ENCODE measurements around the gene EEF2.
"Not testable (repeated sequence)": the region's sequence is repeated elsewhere in the genome, so short reads cannot be mapped to it uniquely, and the experiment has no call there.

EEF2 gene

GRCh38 chr19:3950871-3951861 lies 34.1 kb downstream of the EEF2 start:
- FAIRE-seq (no peak), DNase-seq (ENCODE audit: insufficient read length, low spot score) (no peak)

- FAIRE-seq: no peak
- no peak for DNase-seq (ENCODE audit: insufficient read length, low spot score)
These were observed 35.0 kb downstream of the EEF2 start for GRCh38 chr19:3949997-3950859.

GRCh38 chr19:3949294-3949693 lies 36.0 kb downstream of the EEF2 start:
- FAIRE-seq (no peak), DNase-seq (ENCODE audit: insufficient read length, low spot score) (no peak)

GRCh38 chr19:3947316-3947933 lies 37.8 kb downstream of the EEF2 start:
- DNase-seq (ENCODE audit: insufficient read length, low spot score); FAIRE-seq: not testable (repeated sequence)

GRCh38 chr19:3945838-3946237 lies 39.4 kb downstream of the EEF2 start:
- DNase-seq (ENCODE audit: insufficient read length, low spot score): no peak
- FAIRE-seq: no peak

GRCh38 chr19:3944018-3944721 lies 41.1 kb downstream of the EEF2 start:
- FAIRE-seq (no peak), DNase-seq (ENCODE audit: insufficient read length, low spot score) (no peak)

- no peak for DNase-seq (ENCODE audit: insufficient read length, low spot score)
- no peak for FAIRE-seq
These were observed 42.4 kb downstream of the EEF2 start for GRCh38 chr19:3942790-3943409.

GRCh38 chr19:3938300-3938950 lies 46.8 kb downstream of the EEF2 start:
- DNase-seq (ENCODE audit: insufficient read length, low spot score); FAIRE-seq: not testable (repeated sequence)

GRCh38 chr19:3936506-3937442 lies 48.5 kb downstream of the EEF2 start:
- FAIRE-seq (no peak), DNase-seq (ENCODE audit: insufficient read length, low spot score) (no peak)

GRCh38 chr19:3932931-3933810 lies 52.1 kb downstream of the EEF2 start, which contains the start of gene NMRK2:
NMRK2 (plus strand) TSS chr19:3933069; CDS start chr19:3933672, 603 bp downstream.
- FAIRE-seq: no peak
- DNase-seq (ENCODE audit: insufficient read length, low spot score): no peak

- no peak for FAIRE-seq
- no peak for DNase-seq (ENCODE audit: insufficient read length, low spot score)
These were observed 54.2 kb downstream of the EEF2 start for GRCh38 chr19:3931041-3931440.

All from GM19239 (cell line).